HepG2 (cell line): ENCODE measurements around the gene BTBD19. TPM values are rescaled to one million over a fixed set of nuclear protein-coding genes. Genes with fewer than 3 reads are reported as not detected.

Experiments used
- AKNA ChIP-seq: sonication (generic); formaldehyde crosslinking; IDR thresholded peaks from 2 replicates; pipeline ENCODE4 v1.4.0; 2020; ENCODE audit warnings: missing genetic modification reagents, borderline replicate concordance
- CREBL2 ChIP-seq: sonication (generic); formaldehyde crosslinking; IDR thresholded peaks from 2 replicates; pipeline ENCODE4 v1.8.1; 2023; ENCODE audit warnings: missing genetic modification reagents, mild to moderate bottlenecking, borderline replicate concordance
- PBX2 ChIP-seq: IDR thresholded peaks from 2 replicates; pipeline ENCODE4 v1.6.1; 2016; ENCODE audit warnings: control low read depth
- THAP9 ChIP-seq: sonication (generic); formaldehyde crosslinking; IDR thresholded peaks from 2 replicates; pipeline ENCODE4; 2020; ENCODE audit warnings: missing genetic modification reagents, mild to moderate bottlenecking, borderline replicate concordance
- USF2 ChIP-seq, 2 experiments: sonication (generic) in 1 of 2; formaldehyde crosslinking in 1 of 2; IDR thresholded peaks; 2 replicates each; pipeline versions ENCODE4 v1.5.1 to v1.6.1; 2011 to 2020; ENCODE audit warnings: borderline replicate concordance in 1 of 2, low read depth in 1 of 2, low read length in 1 of 2, mild to moderate bottlenecking in 1 of 2, missing genetic modification reagents in 1 of 2, moderate library complexity in 1 of 2
- ZBTB1 ChIP-seq: sonication (generic); formaldehyde crosslinking; IDR thresholded peaks from 2 replicates; pipeline ENCODE4 v1.4.0; 2020; ENCODE audit warnings: missing genetic modification reagents, borderline replicate concordance
- ZNF281 ChIP-seq: sonication (generic); formaldehyde crosslinking; IDR thresholded peaks from 2 replicates; pipeline ENCODE4 v1.4.0; 2020; ENCODE audit warnings: missing genetic modification reagents, borderline replicate concordance
- ZNF331 ChIP-seq: sonication (generic); formaldehyde crosslinking; IDR thresholded peaks from 2 replicates; pipeline ENCODE4 v1.4.0; 2020; ENCODE audit warnings: missing genetic modification reagents
- ZNF564 ChIP-seq: sonication (generic); formaldehyde crosslinking; IDR thresholded peaks from 2 replicates; pipeline ENCODE4 v1.8.1; 2023; ENCODE audit warnings: mild to moderate bottlenecking, missing genetic modification reagents
- ZNF580 ChIP-seq: IDR thresholded peaks from 2 replicates; pipeline ENCODE4 v1.6.1; 2016; ENCODE audit warnings: low read depth, borderline replicate concordance
- ZNF605 ChIP-seq: sonication (generic); formaldehyde crosslinking; IDR thresholded peaks from 2 replicates; pipeline ENCODE4 v1.8.0; 2022; ENCODE audit warnings: mild to moderate bottlenecking, missing genetic modification reagents
- polyA plus RNA-seq, 8 experiments: library from polyadenylated mRNA; depleted of rRNA in 3 of 8; stranded (reverse) in 7 of 8; unstranded in 1 of 8; fragments of >200 nt; fragmentation: Illumina TruSeq in 4 of 8; extraction: Trizol in 4 of 8; gene quantifications; 2 replicates each; pipeline versions ENCODE4 v1.2.1 to v1.2.3, GENCODE V29; 2011 to 2016; ENCODE audit warnings: low read depth in 4 of 8, missing spikeins in 1 of 8, mixed read lengths in 1 of 8; ENCODE audit not compliant: insufficient read depth in 1 of 8
- total RNA-seq, 5 experiments: library from RNA; depleted of rRNA; stranded (reverse); fragments of >200 nt; fragmentation: Illumina TruSeq; extraction: Trizol; gene quantifications; 2 replicates each; pipeline ENCODE4 v1.2.3, GENCODE V29; 2016; ENCODE audit warnings: low read depth in 1 of 5

BTBD19 gene
- total and polyA plus RNA-seq, 2 of the 13 experiments (the other 11 are each of a cell fraction or from before 2014, with no cell fraction given): 2.7 to 6.7 TPM

GRCh38 chr1:44819608-44820327, 11.4 kb downstream of the BTBD19 start (continued):
- TF ChIP-seq THAP9 (CRISPR knock-in tag): peak; percentile 69; the same call in 1 of the 2 replicates
- TF ChIP-seq ZNF564 (CRISPR knock-in tag): peak; percentile 74; the same call in 1 of the 2 replicates
- no peak for TF ChIP-seq CREBL2 (CRISPR knock-in tag)
- peak; percentile 12; the same call in 1 of the 2 replicates for TF ChIP-seq ZBTB1 (CRISPR knock-in tag)
- TF ChIP-seq PBX2: no peak; the same call in 1 of the 2 replicates
- no peak for TF ChIP-seq ZNF281
- TF ChIP-seq ZNF331 (CRISPR knock-in tag): peak; percentile 61; the same call in 1 of the 2 replicates
- no peak for TF ChIP-seq USF2 (IDR thresholded peaks at IDR 0.05; ENCODE audit: low read depth, low read length)
- TF ChIP-seq USF2 (CRISPR knock-in tag; IDR thresholded peaks at IDR 0.05; ENCODE audit: borderline replicate concordance): no peak
- TF ChIP-seq ZNF580 (CRISPR knock-in tag): peak; percentile 72; the same call in 1 of the 2 replicates
- TF ChIP-seq AKNA: no peak
- TF ChIP-seq ZNF605 (CRISPR knock-in tag): no peak
